ENCODE data around the gene FER.

FER gene

DNA sequence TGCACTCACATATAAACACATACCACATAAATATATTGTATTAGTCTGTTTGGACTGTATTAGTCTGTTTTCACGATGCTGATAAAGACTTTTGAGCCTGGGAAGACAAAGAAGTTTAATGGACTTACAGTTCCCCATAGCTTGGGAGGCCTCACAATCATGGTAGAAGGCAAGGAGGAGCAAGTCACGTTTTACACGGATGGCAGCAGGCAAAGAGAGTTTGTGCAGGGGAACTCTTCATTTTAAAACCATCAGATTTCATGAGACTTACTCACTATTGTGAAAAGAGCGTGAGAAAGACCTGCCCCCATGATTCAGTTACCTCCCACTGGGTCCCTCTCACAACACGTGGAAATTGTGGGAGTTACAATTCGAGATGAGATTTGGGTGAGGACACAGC is 133.4 kb downstream of the FER start:
- TF ChIP-seq EZH2phosphoT487 (conservative IDR thresholded peaks at IDR 0.05; ENCODE audit: low read length) (no peak), CTCF (IDR thresholded peaks at IDR 0.05; ENCODE audit: insufficient read depth, low read length, poor library complexity, severe bottlenecking) (no peak)
- H3K9ac ChIP-seq (ENCODE audit: low read length), result no peak overlapping the region

DNA sequence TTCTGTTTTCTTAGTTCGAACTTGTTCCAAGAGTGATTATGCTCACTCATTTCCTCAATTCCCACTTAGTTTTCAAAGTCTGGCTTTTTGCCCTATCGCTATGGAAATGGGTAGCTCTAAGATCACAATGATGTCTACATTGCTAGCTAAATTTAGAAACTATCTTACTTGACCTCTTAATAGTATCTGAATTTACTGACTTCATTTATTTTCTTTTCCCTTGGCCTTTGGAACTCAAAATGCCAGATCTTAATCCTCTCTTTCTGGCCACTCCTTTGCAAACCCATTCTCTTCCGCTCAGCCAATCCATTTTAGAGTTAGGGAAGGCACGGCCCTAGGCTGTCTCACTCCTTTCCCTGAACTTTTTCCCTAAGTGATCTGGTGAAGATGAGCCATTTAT is 137.0 kb downstream of the FER start:
- H3K9ac ChIP-seq (ENCODE audit: low read length), result no peak overlapping the region
- H3K27me3 ChIP-seq (ENCODE audit: low read length), result no peaks in the 10 kb centered on the region
- no peak overlapping the region for H3K27ac ChIP-seq (ENCODE audit: low read depth, low read length)
- no peaks in the 10 kb centered on the region for H3K79me2 ChIP-seq (ENCODE audit: insufficient read depth, low read length)
- no peaks in the 10 kb centered on the region for H3F3A ChIP-seq (ENCODE audit: insufficient read depth)
- no peak overlapping the region for H3K4me3 ChIP-seq (ENCODE audit: insufficient read depth, low read length, poor library complexity, severe bottlenecking)
- H2AFZ ChIP-seq (ENCODE audit: low read depth, low read length, severe bottlenecking), result no peak overlapping the region
- H3K9me2 ChIP-seq (replicated peaks; ENCODE audit: insufficient read depth, low read length), result no peaks in the 10 kb centered on the region
- H3K36me3 ChIP-seq (ENCODE audit: low read length), result no peaks in the 10 kb centered on the region
- H3K4me2 ChIP-seq (ENCODE audit: low read depth, low read length, poor library complexity, severe bottlenecking), result no peak overlapping the region
- H4K20me1 ChIP-seq (ENCODE audit: low read depth, low read length), result no peaks in the 10 kb centered on the region
- TF ChIP-seq CTCF (IDR thresholded peaks at IDR 0.05; ENCODE audit: insufficient read depth, low read length, poor library complexity, severe bottlenecking) (no peak), EZH2phosphoT487 (conservative IDR thresholded peaks at IDR 0.05; ENCODE audit: low read length) (no peak)
- H3K9me3 ChIP-seq (ENCODE audit: insufficient read depth, low read length), result no peaks in the 10 kb centered on the region

More for the DNA sequence above, 133.4 kb downstream of the FER start:
- Histone ChIP-seq H3K4me3 (ENCODE audit: insufficient read depth, low read length, poor library complexity, severe bottlenecking) (no peak overlapping the region), H3K9me3 (ENCODE audit: insufficient read depth, low read length) (no peaks in the 10 kb centered on the region), H3K4me2 (ENCODE audit: low read depth, low read length, poor library complexity, severe bottlenecking) (no peak overlapping the region), H3K36me3 (ENCODE audit: low read length) (no peaks in the 10 kb centered on the region), H2AFZ (ENCODE audit: low read depth, low read length, severe bottlenecking) (no peak overlapping the region), H4K20me1 (ENCODE audit: low read depth, low read length) (no peaks in the 10 kb centered on the region), H3K27me3 (ENCODE audit: low read length) (no peaks in the 10 kb centered on the region), H3K79me2 (ENCODE audit: insufficient read depth, low read length) (no peaks in the 10 kb centered on the region), H3F3A (ENCODE audit: insufficient read depth) (no peaks in the 10 kb centered on the region), H3K27ac (ENCODE audit: low read depth, low read length) (no peak overlapping the region), H3K9me2 (replicated peaks; ENCODE audit: insufficient read depth, low read length) (no peaks in the 10 kb centered on the region)

- H3K9ac ChIP-seq (ENCODE audit: low read length), result no peak overlapping the region
- H3F3A ChIP-seq (ENCODE audit: insufficient read depth), result no peaks in the 10 kb centered on the region
- TF ChIP-seq CTCF (IDR thresholded peaks at IDR 0.05; ENCODE audit: insufficient read depth, low read length, poor library complexity, severe bottlenecking) (no peak), EZH2phosphoT487 (conservative IDR thresholded peaks at IDR 0.05; ENCODE audit: low read length) (no peak)
- no peaks in the 10 kb centered on the region for H3K27me3 ChIP-seq (ENCODE audit: low read length)
- no peak overlapping the region for H3K4me3 ChIP-seq (ENCODE audit: insufficient read depth, low read length, poor library complexity, severe bottlenecking)
- no peaks in the 10 kb centered on the region for H3K36me3 ChIP-seq (ENCODE audit: low read length)
- no peak overlapping the region for H3K27ac ChIP-seq (ENCODE audit: low read depth, low read length)
- H3K9me2 ChIP-seq (replicated peaks; ENCODE audit: insufficient read depth, low read length), result no peaks in the 10 kb centered on the region
- no peak overlapping the region for H2AFZ ChIP-seq (ENCODE audit: low read depth, low read length, severe bottlenecking)
- no peak overlapping the region for H3K4me2 ChIP-seq (ENCODE audit: low read depth, low read length, poor library complexity, severe bottlenecking)
- no peaks in the 10 kb centered on the region for H4K20me1 ChIP-seq (ENCODE audit: low read depth, low read length)
- H3K9me3 ChIP-seq (ENCODE audit: insufficient read depth, low read length), result no peaks in the 10 kb centered on the region
- no peaks in the 10 kb centered on the region for H3K79me2 ChIP-seq (ENCODE audit: insufficient read depth, low read length)
Measured at GRCh38 chr5:108898257-108898656, 150.6 kb downstream of the FER start.

Measured in SU-DHL-6 (cell line).